Lower lobe of right lung (tissue), 2 donors: ENCODE data around the gene LTC4S. TPM values are rescaled to one million over a fixed set of nuclear protein-coding genes. Genes with fewer than 3 reads are reported as not detected.

Experiments
- ATAC-seq, 2 donors: fragments of 200-7000 bp; cut with Tn5 transposase; one replicate each; pipeline ENCODE4 v1.9.1; 2020 to 2022; ENCODE audit warnings: mild to moderate bottlenecking in 2 of 2, moderate library complexity in 2 of 2
- DNase-seq: peaks from one replicate; pipeline ENCODE4 v3.0.0-alpha.2; 2020
- H3K27ac ChIP-seq: fragments of 200-600 bp; one replicate; pipeline ENCODE4 v1.8.0; 2022
- H3K27me3 ChIP-seq: fragments of 200-600 bp; one replicate; pipeline ENCODE4 v1.8.0; 2022; ENCODE audit warnings: low read depth
- H3K36me3 ChIP-seq: fragments of 200-600 bp; one replicate; pipeline ENCODE4 v1.8.0; 2022; ENCODE audit warnings: mild to moderate bottlenecking
- H3K4me1 ChIP-seq: fragments of 200-600 bp; one replicate; pipeline ENCODE4 v1.8.0; 2022
- H3K4me3 ChIP-seq: fragments of 200-600 bp; one replicate; pipeline ENCODE4 v1.8.0; 2022; ENCODE audit warnings: mild to moderate bottlenecking
- H3K9me3 ChIP-seq: fragments of 200-600 bp; one replicate; pipeline ENCODE4 v1.8.0; 2022
- intact Hi-C: fragments of 100-400 bp; cut with DNase I; formaldehyde crosslinking; loops from one replicate; pipeline ENCODE4 v1.11.0; 2022
- total RNA-seq: library from RNA; stranded (reverse); fragmentation: NEBNext Ultra II Directional; extraction: Animal tissue kit (Norgen Biotek cat#: 25700); gene quantifications from one replicate; pipeline ENCODE4 v1.2.1, GENCODE V29; 2021
- TF ChIP-seq, protein P1 (sequence below): fragments of 200-600 bp; IDR thresholded peaks from one replicate; pipeline ENCODE4 v1.8.0; 2022; ENCODE audit warnings: antibody characterized with exemption, mild to moderate bottlenecking
- donor health status: DM: no; HTN: yes; CAD: no; lungs with severe emphysema.

The LTC4S gene
- total RNA-seq, 1 donor from 2014 or later: 20.1 TPM

DNA sequence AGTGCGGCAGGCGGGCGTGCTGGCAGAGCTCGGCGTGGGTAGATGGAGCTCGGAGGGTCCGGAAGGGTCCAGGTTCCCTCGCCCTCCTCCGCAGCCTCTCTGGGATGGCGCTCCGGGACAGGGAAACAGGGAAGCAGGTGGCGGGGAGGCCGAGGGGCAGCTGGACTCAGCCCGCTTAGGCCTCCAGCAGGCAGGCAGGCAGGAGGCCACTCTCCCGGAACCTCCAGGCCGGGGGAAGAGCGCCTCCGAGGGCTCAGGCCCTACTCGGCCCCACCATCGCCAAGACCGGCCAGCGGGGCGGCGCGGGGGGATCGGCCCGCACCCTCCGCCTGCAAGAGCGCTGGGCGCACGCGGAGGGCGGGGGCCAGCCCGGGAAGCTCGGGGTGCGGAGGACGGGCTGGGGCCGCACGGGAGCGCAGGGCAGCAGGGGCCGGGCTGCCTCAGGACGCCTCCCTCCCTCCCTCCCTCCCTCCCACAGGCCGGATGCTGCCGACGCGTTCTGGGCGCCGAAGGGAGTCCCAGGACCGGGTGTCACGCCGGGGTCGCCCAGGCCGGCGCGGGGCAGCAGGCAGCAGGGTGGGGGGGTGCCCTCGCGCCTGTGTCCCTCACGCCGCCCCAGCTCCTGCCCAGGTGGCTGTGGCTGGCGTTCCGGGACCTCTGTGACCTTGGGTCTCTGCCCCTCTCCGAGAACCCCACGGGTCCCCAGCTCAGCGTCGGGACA, 11.9 kb downstream of the LTC4S start:
- peaks cover 54% of the 10 kb centered on the region for H3K4me1 ChIP-seq
- no peaks in the 10 kb centered on the region for H3K9me3 ChIP-seq
- TF ChIP-seq, protein P1, sequence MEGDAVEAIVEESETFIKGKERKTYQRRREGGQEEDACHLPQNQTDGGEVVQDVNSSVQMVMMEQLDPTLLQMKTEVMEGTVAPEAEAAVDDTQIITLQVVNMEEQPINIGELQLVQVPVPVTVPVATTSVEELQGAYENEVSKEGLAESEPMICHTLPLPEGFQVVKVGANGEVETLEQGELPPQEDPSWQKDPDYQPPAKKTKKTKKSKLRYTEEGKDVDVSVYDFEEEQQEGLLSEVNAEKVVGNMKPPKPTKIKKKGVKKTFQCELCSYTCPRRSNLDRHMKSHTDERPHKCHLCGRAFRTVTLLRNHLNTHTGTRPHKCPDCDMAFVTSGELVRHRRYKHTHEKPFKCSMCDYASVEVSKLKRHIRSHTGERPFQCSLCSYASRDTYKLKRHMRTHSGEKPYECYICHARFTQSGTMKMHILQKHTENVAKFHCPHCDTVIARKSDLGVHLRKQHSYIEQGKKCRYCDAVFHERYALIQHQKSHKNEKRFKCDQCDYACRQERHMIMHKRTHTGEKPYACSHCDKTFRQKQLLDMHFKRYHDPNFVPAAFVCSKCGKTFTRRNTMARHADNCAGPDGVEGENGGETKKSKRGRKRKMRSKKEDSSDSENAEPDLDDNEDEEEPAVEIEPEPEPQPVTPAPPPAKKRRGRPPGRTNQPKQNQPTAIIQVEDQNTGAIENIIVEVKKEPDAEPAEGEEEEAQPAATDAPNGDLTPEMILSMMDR: no peak
- intact Hi-C loops: no loop called here
- H3K36me3 ChIP-seq: peaks cover 11% of the 10 kb centered on the region
- peak overlapping the region; percentile 95 for H3K4me3 ChIP-seq
- H3K27ac ChIP-seq: peak overlapping the region; percentile 92
- ATAC-seq (peak; percentile 46 to 56), DNase-seq (peak; percentile 72)
- H3K27me3 ChIP-seq: no peaks in the 10 kb centered on the region

DNA sequence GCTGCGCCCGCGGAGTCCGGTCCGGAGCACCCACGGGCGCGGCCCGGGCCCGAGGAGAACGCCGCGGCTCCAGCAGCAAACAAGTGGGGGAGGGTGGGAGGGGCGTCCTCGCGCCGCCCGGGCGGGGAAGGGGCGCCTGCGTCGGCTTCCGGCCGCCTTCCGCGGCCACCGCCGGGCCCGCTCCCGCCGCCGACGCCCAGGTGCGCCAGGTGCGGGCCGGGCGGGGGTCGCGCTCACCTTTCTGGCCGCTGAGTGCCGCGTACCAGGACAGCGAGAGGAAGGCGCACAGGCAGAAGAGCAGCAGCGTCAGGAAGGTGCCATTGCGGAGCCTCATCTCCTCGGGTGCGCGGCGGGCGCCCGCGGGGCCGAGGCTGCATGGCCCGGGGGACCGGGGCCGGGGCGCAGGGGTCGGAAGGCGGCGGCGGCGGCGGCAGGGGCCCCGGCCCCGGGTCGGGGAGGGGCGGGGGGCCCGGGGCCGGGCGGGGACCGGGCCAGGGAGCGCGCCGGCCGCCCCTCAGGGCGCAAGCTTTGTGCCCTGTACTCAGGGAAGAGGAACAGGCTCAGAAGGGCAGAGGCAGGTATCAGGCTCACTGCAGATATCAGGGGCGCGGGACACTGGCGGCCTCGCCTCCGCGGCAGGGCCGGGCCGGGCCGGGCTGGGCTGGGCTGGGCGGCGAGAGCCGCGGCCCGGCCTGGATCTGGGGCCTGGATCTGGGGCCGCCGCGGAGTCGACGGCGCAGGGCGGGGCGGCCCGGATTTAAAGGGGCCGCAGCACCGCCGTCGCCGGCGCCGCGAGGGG, 12.7 kb downstream of the LTC4S start, which contains the start of gene MGAT4B:
Gene MGAT4B, minus strand, starts transcription at position 617 of the 799 bp plus-strand sequence. Its CDS starts 283 bp downstream, at position 334.
- peak within 1 kb of the TSS; percentile 95 for H3K4me3 ChIP-seq
- H3K9me3 ChIP-seq: no peaks in the 10 kb centered on the region
- peaks cover 53% of the 10 kb centered on the region for H3K4me1 ChIP-seq
- DNase-seq (peak; percentile 85), ATAC-seq (peak; percentile 92)
- TF ChIP-seq, protein P1: no peak
- H3K27ac ChIP-seq: peak within 1 kb of the TSS; percentile 92
- H3K27me3 ChIP-seq: no peaks in the 10 kb centered on the region
- intact Hi-C loops: no loop called here
- peaks cover 3% of the 10 kb centered on the region for H3K36me3 ChIP-seq

GRCh38 chr5:179812135-179812825, 18.5 kb downstream of the LTC4S start:
- TF ChIP-seq, protein P1: no peak
- Histone ChIP-seq H3K9me3 (no peaks in the 10 kb centered on the region), H3K4me1 (peaks cover 21% of the 10 kb centered on the region), H3K27me3 (no peaks in the 10 kb centered on the region), H3K27ac (no peak overlapping the region), H3K4me3 (no peak overlapping the region), H3K36me3 (peaks cover 13% of the 10 kb centered on the region)
- no peak for ATAC-seq
- intact Hi-C loops: no loop called here
- peak; percentile 45 for DNase-seq

DNA sequence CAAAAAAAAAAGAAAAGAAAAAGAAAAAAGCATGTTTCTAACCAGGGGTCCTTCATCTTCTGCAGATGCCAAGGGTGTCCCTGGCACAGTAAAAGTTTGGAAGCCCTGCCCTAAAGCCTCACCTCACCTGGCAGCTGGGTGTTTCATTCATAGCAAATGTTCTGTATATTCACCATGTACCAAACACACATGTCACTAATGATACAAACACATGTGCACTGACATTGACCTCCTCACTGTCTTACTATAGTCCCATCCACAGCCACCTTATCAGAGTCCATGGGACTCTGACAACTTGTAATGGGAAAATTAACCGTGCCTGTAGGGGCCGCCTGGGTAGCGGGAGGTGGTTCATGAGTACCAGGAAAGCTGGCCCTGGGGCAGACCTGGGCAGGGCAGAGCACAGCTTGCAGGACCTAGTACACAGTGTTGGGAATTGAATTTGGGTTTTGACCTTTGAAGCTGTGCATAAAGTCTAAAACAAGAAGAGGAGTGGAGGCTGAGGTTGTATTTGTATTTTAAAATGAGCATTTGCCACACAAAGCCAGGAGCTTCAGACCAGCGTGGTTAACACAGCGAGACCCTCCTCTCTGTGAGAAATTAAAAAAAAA, 19.3 kb downstream of the LTC4S start:
- intact Hi-C loops: no loop called here
- no peak for ATAC-seq
- DNase-seq: no peak
- no peak overlapping the region for H3K4me3 ChIP-seq
- peaks cover 13% of the 10 kb centered on the region for H3K36me3 ChIP-seq
- H3K4me1 ChIP-seq: peaks cover 21% of the 10 kb centered on the region
- no peaks in the 10 kb centered on the region for H3K27me3 ChIP-seq
- no peak overlapping the region for H3K27ac ChIP-seq
- H3K9me3 ChIP-seq: no peaks in the 10 kb centered on the region
- TF ChIP-seq, protein P1: no peak

DNA sequence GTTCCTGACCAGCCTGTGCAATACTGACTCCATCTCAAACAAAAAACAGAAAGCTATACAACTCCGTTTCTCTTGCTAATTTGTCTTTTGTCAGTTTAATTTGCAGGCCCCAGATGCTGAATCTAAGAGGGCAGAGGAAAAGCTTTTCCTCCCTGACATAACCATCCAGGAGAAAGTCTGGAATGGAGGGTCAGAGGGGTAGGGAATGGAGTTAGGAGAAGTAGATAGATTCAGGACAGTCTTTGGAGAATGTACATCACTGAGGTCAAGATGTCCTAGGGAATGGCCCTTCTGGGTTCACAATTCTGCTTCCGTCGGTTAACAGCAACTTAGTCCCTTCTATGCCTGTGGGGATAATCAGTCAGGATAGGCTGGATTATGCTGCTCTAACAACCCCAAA, 20.3 kb downstream of the LTC4S start:
- Histone ChIP-seq H3K27ac (no peak overlapping the region), H3K9me3 (no peaks in the 10 kb centered on the region), H3K36me3 (peaks cover 13% of the 10 kb centered on the region), H3K27me3 (no peaks in the 10 kb centered on the region), H3K4me3 (no peak overlapping the region), H3K4me1 (peaks cover 27% of the 10 kb centered on the region)
- intact Hi-C loops: no loop called here
- no peak for ATAC-seq
- TF ChIP-seq, protein P1: no peak
- no peak for DNase-seq
